ENCODE measurements around the gene FAAP20.
A peak's percentile ranks its signal among the peaks of the same experiment; 100 is the strongest.

The FAAP20 gene

GRCh38 chr1:2227346-2228156 lies 33.0 kb upstream of the FAAP20 start:
- H3K4me3 ChIP-seq (ENCODE audit: insufficient read depth in 1 of 2, low read depth in 1 of 2, low read length in 2 of 2) = peak overlapping the region; percentile 80 to 81
- H2BK15ac ChIP-seq (ENCODE audit: low read depth, poor library complexity, severe bottlenecking) = peak overlapping the region; percentile 97
- H3K14ac ChIP-seq (ENCODE audit: low read length in 2 of 2) = peak overlapping the region in 1 of 2 experiments; percentile 100
- peaks cover 6% of the 10 kb centered on the region for H3K79me1 ChIP-seq (replicated peaks; ENCODE audit: low read length, poor library complexity, severe bottlenecking)
- H2BK5ac ChIP-seq (ENCODE audit: low read depth, low read length, poor library complexity, severe bottlenecking) = peak overlapping the region; percentile 88
- peak overlapping the region; percentile 96 for H3K9ac ChIP-seq (ENCODE audit: low read length)
- H3K18ac ChIP-seq (ENCODE audit: low read depth in 1 of 2, low read length in 2 of 2) = peak overlapping the region; percentile 99 to 100
- peak; percentile 96 for DNase-seq
- peak overlapping the region in 1 of 2 experiments; percentile 86 for H3K23ac ChIP-seq (ENCODE audit: low read length in 2 of 2)
- no peaks in the 10 kb centered on the region for H3K27me3 ChIP-seq (ENCODE audit: control insufficient read depth in 1 of 2, insufficient read depth in 1 of 2, low read length in 2 of 2)
- peak overlapping the region; percentile 96 for H3K4me2 ChIP-seq (ENCODE audit: low read length, poor library complexity, severe bottlenecking)
- no peaks in the 10 kb centered on the region for H3K9me3 ChIP-seq (ENCODE audit: control insufficient read depth, low read length)
- WGBS = 0% methylated on average over 21 of the region's 129 CpGs
- peaks cover 29% of the 10 kb centered on the region for H3K4me1 ChIP-seq (ENCODE audit: control insufficient read depth, insufficient read depth, low read depth, low read length)
- peak overlapping the region; percentile 71 to 92 for H2BK12ac ChIP-seq (ENCODE audit: low read length in 2 of 2)
- peak overlapping the region; percentile 100 for H2BK120ac ChIP-seq (ENCODE audit: low read depth, low read length)
- peak overlapping the region; percentile 100 for H3K4ac ChIP-seq (ENCODE audit: low read depth in 1 of 2, low read length in 2 of 2)
- peaks cover 0 to 18% of the 10 kb centered on the region in 2 experiments for H3K36me3 ChIP-seq (ENCODE audit: control insufficient read depth in 1 of 2, insufficient read depth in 2 of 2, low read depth in 1 of 2, low read length in 2 of 2)
- H2AK5ac ChIP-seq (ENCODE audit: low read length, severe bottlenecking) = peak overlapping the region; percentile 97
- H4K8ac ChIP-seq (ENCODE audit: low read length) = peak overlapping the region; percentile 99
- peak overlapping the region; percentile 80 for H2AFZ ChIP-seq (ENCODE audit: low read depth, low read length)
- peak overlapping the region; percentile 55 for H3K27ac ChIP-seq (ENCODE audit: low read length, poor library complexity, severe bottlenecking)
- H4K91ac ChIP-seq (ENCODE audit: low read length) = peak overlapping the region; percentile 100

GRCh38 chr1:2226525-2227345 lies 32.2 kb upstream of the FAAP20 start:
- H3K14ac ChIP-seq (ENCODE audit: low read length in 2 of 2) = peak overlapping the region; percentile 78 to 100
- H2BK120ac ChIP-seq (ENCODE audit: low read depth, low read length) = peak overlapping the region; percentile 100
- H3K9me3 ChIP-seq (ENCODE audit: control insufficient read depth, low read length) = no peaks in the 10 kb centered on the region
- H2BK15ac ChIP-seq (ENCODE audit: low read depth, poor library complexity, severe bottlenecking) = peak overlapping the region; percentile 97
- peak overlapping the region; percentile 97 for H2AK5ac ChIP-seq (ENCODE audit: low read length, severe bottlenecking)
- H3K36me3 ChIP-seq (ENCODE audit: control insufficient read depth in 1 of 2, insufficient read depth in 2 of 2, low read depth in 1 of 2, low read length in 2 of 2) = peaks cover 0 to 17% of the 10 kb centered on the region in 2 experiments
- peak overlapping the region; percentile 80 to 81 for H3K4me3 ChIP-seq (ENCODE audit: insufficient read depth in 1 of 2, low read depth in 1 of 2, low read length in 2 of 2)
- H3K23ac ChIP-seq (ENCODE audit: low read length in 2 of 2) = peak overlapping the region in 1 of 2 experiments; percentile 86
- peak overlapping the region; percentile 96 for H3K9ac ChIP-seq (ENCODE audit: low read length)
- 25% methylated on average over 36 of the region's 73 CpGs for WGBS
- peaks cover 6% of the 10 kb centered on the region for H3K79me1 ChIP-seq (replicated peaks; ENCODE audit: low read length, poor library complexity, severe bottlenecking)
- peaks cover 22% of the 10 kb centered on the region for H3K4me1 ChIP-seq (ENCODE audit: control insufficient read depth, insufficient read depth, low read depth, low read length)
- H3K4me2 ChIP-seq (ENCODE audit: low read length, poor library complexity, severe bottlenecking) = peak overlapping the region; percentile 96
- peak overlapping the region; percentile 80 for H2AFZ ChIP-seq (ENCODE audit: low read depth, low read length)
- H4K91ac ChIP-seq (ENCODE audit: low read length) = peak overlapping the region; percentile 100
- peak overlapping the region; percentile 49 to 92 for H2BK12ac ChIP-seq (ENCODE audit: low read length in 2 of 2)
- no peak for DNase-seq
- no peak overlapping the region for H3K27ac ChIP-seq (ENCODE audit: low read length, poor library complexity, severe bottlenecking)
- H3K18ac ChIP-seq (ENCODE audit: low read depth in 1 of 2, low read length in 2 of 2) = peak overlapping the region; percentile 99 to 100
- H2BK5ac ChIP-seq (ENCODE audit: low read depth, low read length, poor library complexity, severe bottlenecking) = no peak overlapping the region
- H3K4ac ChIP-seq (ENCODE audit: low read depth in 1 of 2, low read length in 2 of 2) = peak overlapping the region; percentile 100
- peak overlapping the region; percentile 99 for H4K8ac ChIP-seq (ENCODE audit: low read length)
- no peaks in the 10 kb centered on the region for H3K27me3 ChIP-seq (ENCODE audit: control insufficient read depth in 1 of 2, insufficient read depth in 1 of 2, low read length in 2 of 2)

- no peak overlapping the region for H3K9ac ChIP-seq (ENCODE audit: low read length)
- H2BK15ac ChIP-seq (ENCODE audit: low read depth, poor library complexity, severe bottlenecking) = no peak overlapping the region
- no peak overlapping the region for H4K8ac ChIP-seq (ENCODE audit: low read length)
- H3K18ac ChIP-seq (ENCODE audit: low read depth in 1 of 2, low read length in 2 of 2) = peak overlapping the region in 1 of 2 experiments; percentile 22
- H2AFZ ChIP-seq (ENCODE audit: low read depth, low read length) = no peak overlapping the region
- no peak overlapping the region for H4K91ac ChIP-seq (ENCODE audit: low read length)
- WGBS = 90% methylated on average over 16 of the region's 18 CpGs
- H3K36me3 ChIP-seq (ENCODE audit: control insufficient read depth in 1 of 2, insufficient read depth in 2 of 2, low read depth in 1 of 2, low read length in 2 of 2) = peaks cover 0 to 6% of the 10 kb centered on the region in 2 experiments
- peak overlapping the region in 1 of 2 experiments; percentile 2 for H2BK12ac ChIP-seq (ENCODE audit: low read length in 2 of 2)
- no peak overlapping the region for H2BK5ac ChIP-seq (ENCODE audit: low read depth, low read length, poor library complexity, severe bottlenecking)
- H3K4me2 ChIP-seq (ENCODE audit: low read length, poor library complexity, severe bottlenecking) = no peak overlapping the region
- H3K27me3 ChIP-seq (ENCODE audit: control insufficient read depth in 1 of 2, insufficient read depth in 1 of 2, low read length in 2 of 2) = no peaks in the 10 kb centered on the region
- H3K79me1 ChIP-seq (replicated peaks; ENCODE audit: low read length, poor library complexity, severe bottlenecking) = peaks cover 6% of the 10 kb centered on the region
- no peak overlapping the region for H3K27ac ChIP-seq (ENCODE audit: low read length, poor library complexity, severe bottlenecking)
- H3K4me1 ChIP-seq (ENCODE audit: control insufficient read depth, insufficient read depth, low read depth, low read length) = peaks cover 11% of the 10 kb centered on the region
- no peak for DNase-seq
- no peak overlapping the region for H3K4ac ChIP-seq (ENCODE audit: low read depth in 1 of 2, low read length in 2 of 2)
- no peaks in the 10 kb centered on the region for H3K9me3 ChIP-seq (ENCODE audit: control insufficient read depth, low read length)
- H3K4me3 ChIP-seq (ENCODE audit: insufficient read depth in 1 of 2, low read depth in 1 of 2, low read length in 2 of 2) = no peak overlapping the region
- no peak overlapping the region for H2BK120ac ChIP-seq (ENCODE audit: low read depth, low read length)
- H2AK5ac ChIP-seq (ENCODE audit: low read length, severe bottlenecking) = no peak overlapping the region
- no peak overlapping the region for H3K23ac ChIP-seq (ENCODE audit: low read length in 2 of 2)
- H3K14ac ChIP-seq (ENCODE audit: low read length in 2 of 2) = no peak overlapping the region
Observed at GRCh38 chr1:2224631-2225428, 30.3 kb upstream of the FAAP20 start.

All from mesenchymal stem cell (in vitro differentiated cells and primary cell).